ENCODE measurements around the gene WIF1.

The WIF1 gene

DNA sequence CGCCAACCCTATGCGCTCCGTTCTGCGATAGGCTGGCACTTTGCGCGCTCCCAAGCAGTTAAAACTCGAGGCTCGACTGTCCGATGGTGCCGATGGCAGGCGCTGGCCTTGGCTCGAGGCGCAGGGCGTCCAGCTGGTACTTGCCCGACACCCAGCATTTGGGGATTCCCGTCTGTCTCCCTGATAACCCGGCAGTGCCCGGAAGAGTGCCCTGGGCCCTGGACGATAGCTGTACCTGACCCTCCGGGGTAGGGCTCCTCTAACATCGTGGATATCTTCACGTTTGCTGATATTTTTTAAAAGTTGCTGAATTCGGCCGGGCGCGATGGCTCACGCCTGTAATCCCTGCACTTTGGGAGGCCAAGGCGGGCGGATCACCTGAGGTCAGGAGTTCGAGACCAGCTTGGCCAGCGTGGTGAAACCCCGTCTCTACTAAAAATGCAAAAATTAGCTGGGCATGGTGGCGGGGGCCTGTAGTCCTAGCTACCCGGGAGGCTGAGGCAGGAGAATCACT is 908 bp upstream of the WIF1 start:
- no peak for DNase-seq

DNA sequence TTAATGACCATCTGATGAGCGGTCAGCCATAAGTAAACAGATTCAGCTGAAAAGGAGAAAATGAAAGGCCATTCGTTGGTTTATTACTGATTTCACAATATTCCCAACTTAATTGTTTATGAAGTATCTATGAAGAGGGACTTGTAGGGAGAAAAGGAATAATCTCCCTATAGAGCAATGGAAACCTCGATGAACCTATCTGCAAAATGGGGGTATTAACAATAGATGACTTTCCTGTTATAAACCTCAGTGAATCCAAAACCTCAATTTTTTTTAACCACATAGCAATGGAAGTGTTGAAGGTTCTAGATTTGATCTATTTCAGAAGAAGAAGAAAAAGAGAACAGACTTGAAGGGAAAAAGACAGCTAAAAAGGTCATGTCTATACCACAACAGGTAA is 2.0 kb downstream of the WIF1 start:
- DNase-seq, result no peak

DNA sequence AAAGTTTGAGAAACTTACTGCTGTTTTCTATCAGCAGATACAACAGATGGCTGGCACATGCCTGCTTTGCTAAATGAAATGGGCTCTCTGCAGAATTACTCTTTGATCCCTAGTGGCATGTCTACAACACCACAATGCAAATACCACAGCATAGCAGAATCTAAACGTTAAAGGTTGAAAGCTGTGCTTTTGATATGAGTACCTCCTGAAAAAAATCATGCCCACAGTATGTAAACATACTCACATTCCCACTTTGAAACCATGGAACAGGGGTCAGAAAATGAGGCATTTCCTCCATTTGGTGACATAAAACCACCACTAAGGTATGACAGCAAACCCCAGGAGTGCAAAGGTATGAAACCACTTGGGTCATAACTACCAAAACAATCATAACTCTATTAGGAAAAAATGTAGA is 7.5 kb downstream of the WIF1 start:
- DNase-seq, result no peak

DNA sequence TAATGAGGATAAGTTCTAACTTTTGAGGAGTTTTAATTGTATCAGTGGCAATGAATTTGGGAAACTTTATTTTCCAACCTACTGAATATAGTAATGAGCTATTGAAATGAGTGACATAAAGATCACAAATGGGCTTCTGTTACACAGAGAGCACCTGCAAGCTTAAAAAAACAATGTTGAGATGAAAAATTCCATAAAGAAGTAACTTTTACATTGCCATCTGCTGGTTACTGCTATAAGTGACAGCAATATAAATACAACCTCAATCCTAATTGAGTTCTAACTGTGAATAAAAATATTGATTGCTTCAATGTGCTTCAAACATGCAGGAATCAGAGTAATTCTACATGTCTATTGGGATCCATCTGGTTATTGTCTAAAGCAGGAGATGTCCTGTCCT is 14.2 kb downstream of the WIF1 start:
- DNase-seq, result no peak

DNA sequence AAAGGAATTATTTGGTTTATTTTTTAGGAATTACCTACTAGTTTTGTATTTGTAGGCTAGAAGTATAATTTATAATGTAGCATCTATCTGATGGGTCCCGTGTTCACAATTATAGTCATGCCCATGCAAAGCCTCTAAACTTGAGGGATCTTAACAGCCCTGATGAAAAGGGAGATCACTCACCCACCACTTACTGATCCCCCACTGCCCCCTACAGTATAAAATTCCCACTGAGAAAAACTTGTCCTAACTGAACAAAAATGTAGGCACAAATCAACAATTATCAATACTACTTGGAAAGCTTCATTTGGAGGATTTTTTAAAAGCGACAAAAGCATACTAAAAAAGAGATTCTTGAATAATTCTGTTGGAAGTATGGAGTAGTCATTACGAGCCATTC is 21.0 kb downstream of the WIF1 start:
- DNase-seq, result no peak

DNA sequence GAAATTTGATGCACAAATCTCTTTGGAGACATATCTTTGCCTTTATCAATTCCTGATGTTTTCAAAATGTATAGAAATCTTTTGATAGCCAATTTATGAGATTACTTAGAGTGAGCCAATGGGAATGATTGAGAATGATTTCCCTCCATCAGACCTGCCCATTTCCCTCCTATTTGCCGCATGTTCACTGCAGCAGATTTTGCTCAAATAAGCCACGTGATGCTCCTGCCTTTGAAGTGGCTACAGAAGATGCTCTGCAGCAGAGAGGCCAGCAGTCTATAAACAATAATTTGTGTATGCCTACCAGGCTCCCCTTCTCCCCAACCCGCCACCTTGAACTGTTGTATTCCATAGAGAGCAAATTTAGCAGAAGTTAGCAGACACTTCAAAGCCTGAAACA is 21.9 kb downstream of the WIF1 start:
- no peak for DNase-seq

DNA sequence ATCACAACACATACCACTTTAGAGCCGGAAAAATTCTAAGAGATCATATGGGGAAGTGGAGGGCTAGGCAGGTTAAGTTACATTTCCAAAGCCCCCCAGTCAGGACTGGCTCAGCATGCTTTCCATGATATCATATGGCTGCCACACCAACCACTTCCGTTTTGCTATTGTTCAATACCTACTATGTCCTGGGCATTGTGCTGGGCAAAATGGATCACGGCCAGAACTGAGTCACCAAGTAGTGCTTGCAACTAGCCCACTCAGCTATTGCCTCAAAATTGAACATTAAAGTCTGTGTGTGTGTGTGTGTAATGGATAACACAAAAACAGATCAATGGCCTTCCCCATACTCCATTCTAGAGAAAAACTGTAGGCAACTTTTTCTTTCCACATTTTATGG is 22.7 kb downstream of the WIF1 start:
- DNase-seq, result no peak

DNA sequence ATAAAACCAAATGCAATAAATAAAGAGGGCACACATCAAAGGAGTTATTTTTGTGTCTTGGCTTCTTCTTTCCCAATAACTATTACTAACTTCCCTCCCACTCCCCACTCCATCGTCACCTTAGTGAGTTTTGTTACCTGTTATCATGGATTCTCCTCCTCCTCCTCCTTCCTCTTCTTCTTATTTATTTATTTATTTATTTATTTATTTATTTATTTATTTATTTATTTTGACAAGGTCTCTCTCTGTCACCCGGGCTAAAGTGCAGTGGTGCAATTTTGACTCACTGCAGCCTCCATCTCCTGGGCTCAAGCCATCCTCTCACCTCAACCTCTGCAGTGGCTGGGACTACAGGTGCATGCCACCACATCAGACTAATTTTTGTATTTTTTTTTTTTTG is 26.4 kb downstream of the WIF1 start:
- no peak for DNase-seq

DNA sequence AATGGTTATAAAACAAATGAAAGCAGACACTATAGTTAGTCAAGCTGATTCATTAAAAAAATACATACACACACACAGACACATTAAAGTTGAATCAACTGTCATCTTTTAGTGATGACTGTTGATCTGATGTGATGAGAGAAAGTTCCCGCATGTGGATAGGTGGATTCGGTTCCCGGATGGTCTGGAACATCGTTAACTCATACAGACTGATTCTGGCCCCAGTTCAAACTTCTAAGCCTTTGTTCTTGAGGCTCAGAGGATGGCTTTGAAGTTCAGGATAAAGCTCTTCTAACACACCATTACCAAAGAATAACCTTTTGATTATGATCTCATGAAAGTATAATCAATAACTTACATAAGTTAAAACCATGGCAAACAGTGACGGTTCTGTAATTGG is 27.5 kb downstream of the WIF1 start:
- no peak for DNase-seq

DNA sequence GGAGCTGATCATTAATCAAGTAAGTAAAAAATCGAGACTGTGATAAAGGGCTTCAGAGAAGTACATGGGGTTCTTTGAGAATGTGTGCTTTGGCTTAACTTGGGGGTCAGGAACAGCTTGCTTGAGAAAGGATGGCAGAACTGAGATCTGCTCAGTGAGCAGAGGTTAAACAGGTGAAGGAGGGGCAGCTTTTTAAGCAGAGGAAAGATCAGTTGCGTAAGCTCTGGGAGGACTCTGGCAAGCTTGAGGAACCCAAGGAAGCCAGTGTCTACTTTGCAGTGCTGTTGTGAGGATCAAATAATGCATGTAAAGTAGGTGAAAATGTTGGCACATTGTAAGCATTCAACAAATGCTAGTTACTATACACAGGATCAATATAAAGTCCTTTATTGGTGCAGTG is 30.6 kb downstream of the WIF1 start:
- DNase-seq, result no peak

DNA sequence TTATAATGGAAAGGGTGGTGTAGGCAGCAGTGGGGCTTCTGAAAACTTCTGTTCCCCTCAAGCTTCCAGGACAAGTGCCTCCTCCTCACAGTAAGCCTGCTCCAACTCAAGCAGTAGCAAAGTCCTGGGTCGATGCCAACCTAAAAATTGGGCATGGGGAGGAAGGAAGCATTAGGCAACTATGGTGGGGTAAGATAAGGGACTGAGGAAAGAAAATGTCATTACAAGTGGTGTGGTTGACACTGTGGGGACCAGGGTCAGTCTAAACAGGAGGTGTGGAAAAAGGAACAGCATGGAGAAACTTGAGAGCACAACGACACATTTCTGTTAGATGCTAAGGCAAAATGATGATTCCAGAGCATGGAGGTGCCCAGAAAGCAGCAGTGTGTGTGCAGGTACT is 34.9 kb downstream of the WIF1 start:
- DNase-seq, result no peak

DNA sequence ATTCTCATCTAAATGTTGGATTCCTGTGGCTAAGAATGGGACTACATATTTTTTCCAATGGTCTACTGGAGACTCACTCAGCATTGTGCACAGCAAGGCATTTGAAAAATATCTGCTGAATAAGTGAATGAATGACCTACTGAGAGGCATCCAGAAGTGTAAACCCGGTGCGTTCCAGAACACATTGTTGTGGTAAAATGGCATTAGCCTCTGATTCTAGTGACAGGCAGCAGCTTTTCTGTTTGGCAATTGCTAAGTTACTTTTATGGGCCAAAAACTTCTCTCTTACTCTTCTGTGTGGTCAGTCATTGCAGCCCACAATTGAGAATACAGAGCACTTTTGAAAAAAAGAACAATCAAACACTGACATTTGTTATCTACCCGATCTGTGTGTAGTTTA is 36.5 kb downstream of the WIF1 start:
- no peak for DNase-seq

DNA sequence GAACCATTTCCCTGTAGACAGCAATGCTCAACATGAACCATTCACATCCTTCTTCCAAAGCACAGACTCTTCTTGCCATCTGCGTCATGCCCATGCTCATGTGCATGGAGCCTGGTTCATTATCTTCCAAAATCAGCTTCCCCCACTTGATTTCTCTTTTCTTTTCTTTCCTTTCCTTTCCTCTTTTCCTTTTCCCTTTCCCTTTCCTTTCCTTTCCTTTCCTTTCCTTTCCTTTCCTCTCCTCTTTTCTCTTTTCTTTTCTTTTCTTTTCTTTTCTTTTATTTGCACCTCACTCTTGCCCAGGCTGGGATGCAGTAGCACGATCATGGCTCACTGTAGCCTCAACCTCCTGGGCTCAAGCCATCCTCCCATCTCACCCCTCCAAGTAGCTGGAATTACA is 37.5 kb downstream of the WIF1 start:
- DNase-seq, result no peak

DNA sequence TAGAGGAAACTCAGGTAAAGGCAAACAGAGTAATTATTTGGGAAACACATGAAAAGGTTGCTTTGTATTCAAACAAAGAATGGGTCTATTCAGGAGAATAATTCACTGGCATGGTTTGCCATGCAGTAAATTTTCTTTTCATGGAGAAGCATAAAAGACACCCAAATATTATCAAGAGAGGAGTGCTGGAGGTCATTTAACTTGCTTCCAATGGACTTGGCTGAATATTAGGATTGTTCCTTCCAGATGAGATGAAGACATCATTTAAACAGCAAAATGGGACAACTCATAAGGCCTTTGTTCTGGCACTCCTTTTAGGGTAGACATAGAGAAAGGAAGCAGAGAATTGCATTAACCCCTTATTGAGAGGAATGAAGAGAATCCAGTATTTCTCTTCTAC is 38.7 kb downstream of the WIF1 start:
- no peak for DNase-seq

DNA sequence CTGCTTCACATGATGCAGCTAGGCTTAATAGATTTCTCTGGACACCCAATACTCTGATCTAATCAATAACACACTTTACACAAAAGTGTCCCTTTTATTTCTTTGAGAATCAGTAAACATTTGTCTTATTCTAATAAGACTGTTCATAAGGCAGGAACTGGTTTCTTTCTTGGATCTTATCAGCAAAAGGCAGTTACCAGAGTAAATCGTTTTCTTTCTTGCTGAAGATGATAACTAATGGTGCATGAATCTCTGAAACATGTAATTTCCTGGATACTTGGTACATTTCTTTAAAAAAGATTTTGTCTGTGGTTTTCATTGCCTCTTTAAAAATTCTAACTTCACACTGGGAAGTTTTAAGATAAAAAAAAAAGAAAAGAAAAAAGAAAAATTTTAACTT is 39.6 kb downstream of the WIF1 start:
- DNase-seq, result no peak

DNA sequence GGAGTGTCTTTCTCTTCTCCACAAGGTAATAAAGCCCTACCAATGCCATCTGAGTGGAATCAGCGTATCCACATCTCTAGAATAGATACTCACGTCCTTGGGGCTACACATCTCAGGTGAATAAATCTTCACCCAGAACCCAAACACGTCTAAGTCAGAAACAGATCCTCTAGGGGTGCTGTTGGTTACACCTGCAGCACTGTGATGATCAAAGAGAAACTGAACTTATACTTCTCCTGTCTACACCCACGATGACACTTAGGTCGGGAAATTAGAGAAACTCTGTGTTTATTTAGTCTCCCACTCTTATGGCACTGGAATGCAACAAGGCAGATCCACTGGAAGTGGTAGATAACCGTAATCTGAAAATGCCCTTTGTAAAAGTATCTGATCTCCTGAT is 46.2 kb downstream of the WIF1 start:
- no peak for DNase-seq

DNA sequence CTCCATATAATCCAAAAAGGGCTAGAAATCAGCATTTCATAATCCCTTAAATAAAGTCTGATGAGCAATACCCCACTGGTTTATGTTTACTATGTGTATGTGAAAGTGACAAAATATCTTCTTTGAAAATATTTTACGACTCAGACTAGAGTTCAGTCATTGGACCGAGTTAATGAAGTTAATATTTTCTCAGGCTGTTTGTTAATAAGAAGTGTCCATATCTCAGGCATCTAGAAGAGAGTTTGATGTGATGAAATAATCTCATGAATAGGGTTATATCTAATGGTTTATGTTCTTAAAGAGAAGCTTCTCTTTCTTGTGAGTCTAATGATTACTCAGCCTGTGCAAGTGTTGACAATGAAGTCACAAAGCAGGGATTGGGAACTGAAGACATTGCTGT is 51.8 kb downstream of the WIF1 start:
- DNase-seq, result no peak

DNA sequence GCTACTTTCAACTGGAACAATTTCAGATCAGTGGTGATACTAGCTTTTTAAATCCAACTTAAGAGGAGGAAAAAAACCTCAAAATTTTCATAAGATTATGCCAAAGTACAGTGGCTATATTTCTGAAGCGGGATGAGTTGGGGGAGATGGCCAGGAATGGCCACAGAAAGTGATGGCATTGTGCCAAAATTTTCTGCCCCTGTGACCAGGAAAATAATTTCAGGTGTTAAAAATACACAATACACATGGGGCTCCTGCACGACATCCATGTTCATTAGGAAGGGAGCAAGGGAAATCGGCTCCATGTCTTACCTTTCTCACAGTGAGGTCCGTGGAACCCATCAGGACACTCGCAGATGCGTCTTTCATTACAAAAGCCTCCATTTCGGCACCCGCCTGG is 53.7 kb downstream of the WIF1 start:
- DNase-seq, result no peak

DNA sequence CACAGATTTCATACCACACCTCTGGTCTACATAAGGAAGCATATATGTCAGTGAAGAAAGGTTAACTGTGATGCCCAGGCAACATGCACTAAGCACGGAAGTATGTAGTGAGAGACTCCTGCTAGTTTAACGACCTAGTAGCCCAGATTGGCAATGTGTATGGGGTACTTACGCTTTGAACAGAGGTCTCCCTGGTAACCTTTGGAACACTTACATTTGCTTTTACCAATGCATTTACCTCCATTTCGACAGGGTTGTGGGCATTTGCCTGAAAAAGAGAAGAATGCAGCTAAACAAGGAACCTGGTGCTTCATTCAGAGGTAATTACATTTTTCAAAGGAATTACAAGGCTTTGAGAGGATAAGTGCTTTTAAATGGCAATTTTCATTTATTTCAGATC is 65.2 kb downstream of the WIF1 start:
- DNase-seq, result no peak

DNA sequence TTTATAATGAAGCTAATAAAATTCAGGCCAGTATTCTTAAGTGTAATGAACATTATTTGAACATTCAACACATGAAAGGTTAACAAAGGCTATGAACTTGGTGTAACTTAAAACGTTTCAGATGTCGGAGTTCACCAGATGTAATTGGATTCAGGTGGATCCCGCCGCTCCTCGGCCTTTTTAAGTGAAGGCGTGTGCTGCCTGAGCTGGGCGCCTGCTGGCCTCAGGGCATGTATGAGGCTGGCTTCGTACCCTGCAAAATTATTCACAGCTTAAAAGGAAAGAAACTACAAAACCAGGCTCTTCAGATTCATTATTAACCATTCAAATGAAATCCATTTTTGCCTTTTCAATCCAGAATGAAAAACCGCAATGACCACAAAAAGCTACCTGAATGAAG is 69.9 kb downstream of the WIF1 start:
- no peak for DNase-seq

DNA sequence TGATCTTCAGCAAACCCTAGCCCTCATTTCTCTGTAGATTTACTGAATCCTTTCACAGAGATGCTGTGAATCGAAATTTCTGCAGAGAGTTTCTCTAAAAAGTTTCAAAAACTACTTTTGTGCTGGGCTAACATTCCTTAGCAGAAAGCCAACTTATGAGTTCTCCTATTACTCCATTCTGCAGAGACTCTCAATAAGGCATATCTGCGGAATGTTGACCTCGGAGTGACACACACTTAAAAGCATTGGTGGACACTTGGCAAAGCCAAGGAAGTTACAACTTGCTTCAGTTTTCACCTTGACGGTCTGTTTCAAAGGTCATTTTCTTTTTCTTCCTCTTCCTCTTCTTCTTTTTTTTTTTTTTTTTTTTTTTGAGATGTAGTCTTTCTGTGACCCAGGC is 75.8 kb downstream of the WIF1 start:
- DNase-seq, result no peak

DNA sequence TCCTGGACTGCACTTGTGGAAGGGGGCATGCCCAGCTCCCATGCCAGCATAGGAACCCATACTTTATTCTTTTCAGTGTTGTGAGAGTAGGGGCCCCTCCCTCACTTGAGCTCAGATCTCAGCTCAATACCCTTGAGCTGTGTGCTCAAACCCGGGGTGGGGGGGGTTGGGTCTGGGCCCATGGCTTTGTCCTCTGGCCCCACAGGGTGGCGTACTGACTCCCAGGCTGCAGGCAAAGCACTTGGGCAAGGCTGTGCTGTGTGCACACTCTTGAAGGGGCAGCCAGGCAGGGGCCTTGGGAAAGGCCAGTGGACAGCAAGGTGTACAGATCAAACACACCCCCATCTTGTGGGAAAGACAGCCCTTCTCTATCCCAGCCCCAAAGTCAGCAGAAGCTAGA is 81.8 kb downstream of the WIF1 start:
- no peak for DNase-seq

DNA sequence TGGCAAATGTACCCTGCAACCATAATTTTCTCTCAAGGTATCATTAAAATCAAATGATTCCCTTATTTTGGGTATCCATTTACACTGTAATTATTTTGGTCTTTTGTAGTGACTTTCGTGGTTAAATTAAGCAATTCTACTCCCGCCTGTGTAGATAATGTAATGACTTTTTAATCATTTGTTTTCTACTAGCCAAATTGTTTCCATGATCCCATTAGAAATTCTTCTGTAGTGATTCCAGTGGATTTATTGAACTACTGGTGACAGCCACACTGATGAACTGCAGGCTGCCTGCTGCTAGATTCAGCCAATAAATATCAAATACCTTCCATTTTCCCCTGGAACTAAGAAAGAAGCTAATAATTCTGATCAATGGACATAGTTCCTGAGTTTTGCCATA is 96.0 kb downstream of the WIF1 start:
- DNase-seq, result no peak

DNA sequence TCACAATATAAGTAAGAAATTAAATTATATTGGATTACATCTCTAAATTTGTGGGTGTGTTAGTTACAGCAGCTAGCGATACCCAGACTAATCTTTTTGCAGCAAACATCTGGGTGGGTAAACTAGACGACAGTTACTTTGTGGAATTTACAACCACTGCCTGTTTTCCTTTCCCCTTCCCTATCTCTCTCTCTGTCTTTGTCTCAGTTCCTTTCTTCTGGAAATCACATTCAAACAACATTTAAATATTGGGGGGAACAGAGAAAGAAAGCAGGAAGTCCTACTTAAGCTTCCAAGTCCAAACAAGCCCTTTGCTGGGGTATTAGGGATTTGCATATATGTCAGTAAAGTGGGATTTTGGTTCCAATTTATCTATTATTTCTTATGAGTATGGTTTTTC is 97.6 kb downstream of the WIF1 start:
- DNase-seq, result no peak

DNA sequence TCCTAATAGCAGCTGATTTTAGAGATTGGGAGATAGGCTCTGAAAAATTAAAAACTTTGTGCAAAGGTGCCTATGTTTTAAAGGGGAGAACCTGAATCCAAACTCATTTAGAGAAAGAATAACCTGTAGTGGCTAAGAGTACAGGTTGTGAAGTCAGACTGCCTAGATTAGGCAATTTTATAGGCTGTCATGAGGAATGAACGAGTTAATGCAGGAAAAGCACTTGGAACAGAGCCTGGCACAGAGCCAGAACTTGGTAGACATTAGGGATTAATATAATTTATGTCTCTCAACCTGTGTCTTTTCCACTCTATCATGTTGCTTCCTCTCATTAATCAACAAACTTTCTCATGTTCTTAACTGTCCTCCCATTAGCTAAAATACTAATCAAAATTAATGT is 98.1 kb downstream of the WIF1 start:
- DNase-seq, result no peak

DNA sequence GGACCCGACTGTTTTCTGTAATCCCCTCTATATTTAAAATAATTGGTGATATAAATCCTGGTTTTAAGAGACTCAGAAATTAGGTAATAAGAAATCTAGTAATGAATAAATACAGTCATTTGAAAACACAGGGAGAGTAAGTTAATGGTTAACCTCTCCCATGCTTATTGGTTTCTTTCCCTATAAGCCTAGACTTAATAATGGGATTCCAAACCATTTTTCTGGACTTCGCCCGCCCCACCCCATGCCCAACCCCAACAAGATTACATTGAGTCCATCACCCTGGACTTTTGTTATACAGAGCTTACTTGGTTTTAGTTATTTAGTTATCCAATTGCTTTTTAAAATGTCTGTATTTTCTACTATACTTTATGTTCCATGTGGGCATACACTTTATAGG is 98.7 kb downstream of the WIF1 start:
- DNase-seq, result no peak

All from T1000 (cell line).